Measurements from ENCODE around the gene SMYD3.

SMYD3 gene

DNA sequence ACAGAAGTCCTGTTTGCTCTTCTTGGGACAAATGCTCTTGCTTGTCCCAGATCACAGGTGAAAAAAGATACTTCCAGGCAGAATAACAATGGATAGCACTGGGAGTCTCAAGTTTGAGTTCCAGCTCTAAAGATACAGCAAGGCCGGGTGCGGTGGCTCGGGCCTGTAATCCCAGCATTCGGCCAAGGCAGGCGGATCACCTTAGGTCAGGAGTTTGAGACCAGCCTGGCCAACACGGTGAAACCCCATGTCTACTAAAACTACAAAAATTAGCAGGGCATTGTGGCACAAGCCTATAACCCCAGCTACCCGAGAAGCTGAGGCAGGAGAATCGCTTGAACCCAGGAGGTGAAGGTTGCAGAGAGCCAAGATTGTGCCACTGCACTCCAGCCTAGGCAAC is 337.6 kb downstream of the SMYD3 start:
- DNase-seq (ENCODE audit: low read depth), result no peak
- TF ChIP-seq, protein P1, sequence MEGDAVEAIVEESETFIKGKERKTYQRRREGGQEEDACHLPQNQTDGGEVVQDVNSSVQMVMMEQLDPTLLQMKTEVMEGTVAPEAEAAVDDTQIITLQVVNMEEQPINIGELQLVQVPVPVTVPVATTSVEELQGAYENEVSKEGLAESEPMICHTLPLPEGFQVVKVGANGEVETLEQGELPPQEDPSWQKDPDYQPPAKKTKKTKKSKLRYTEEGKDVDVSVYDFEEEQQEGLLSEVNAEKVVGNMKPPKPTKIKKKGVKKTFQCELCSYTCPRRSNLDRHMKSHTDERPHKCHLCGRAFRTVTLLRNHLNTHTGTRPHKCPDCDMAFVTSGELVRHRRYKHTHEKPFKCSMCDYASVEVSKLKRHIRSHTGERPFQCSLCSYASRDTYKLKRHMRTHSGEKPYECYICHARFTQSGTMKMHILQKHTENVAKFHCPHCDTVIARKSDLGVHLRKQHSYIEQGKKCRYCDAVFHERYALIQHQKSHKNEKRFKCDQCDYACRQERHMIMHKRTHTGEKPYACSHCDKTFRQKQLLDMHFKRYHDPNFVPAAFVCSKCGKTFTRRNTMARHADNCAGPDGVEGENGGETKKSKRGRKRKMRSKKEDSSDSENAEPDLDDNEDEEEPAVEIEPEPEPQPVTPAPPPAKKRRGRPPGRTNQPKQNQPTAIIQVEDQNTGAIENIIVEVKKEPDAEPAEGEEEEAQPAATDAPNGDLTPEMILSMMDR (conservative IDR thresholded peaks at IDR 0.05; ENCODE audit: low read depth, low read length), result no peak
- H3K4me3 ChIP-seq (ENCODE audit: low read depth, low read length), result no peak overlapping the region

DNA sequence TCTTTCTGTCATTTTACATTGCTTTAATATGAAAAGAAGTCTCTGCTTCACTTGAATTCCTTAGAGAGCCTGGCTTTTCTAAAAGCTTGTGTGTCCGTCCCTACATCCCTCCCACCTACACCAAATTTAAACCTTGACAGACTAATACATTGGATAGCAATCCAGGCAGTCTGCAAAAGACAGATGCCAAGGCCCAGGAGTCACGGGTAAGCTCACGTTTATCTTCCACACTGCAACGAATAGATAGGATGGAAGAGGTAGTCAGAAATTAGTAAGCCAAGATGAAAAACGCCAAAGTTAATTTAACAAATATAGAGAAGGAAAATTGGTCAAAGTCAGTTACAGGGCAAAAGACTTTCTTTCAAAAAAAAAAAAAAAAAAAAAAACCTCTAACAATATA is 338.1 kb downstream of the SMYD3 start:
- H3K4me3 ChIP-seq (ENCODE audit: low read depth, low read length), result no peak overlapping the region
- TF ChIP-seq, protein P1 (conservative IDR thresholded peaks at IDR 0.05; ENCODE audit: low read depth, low read length), result no peak
- DNase-seq (ENCODE audit: low read depth), result no peak

DNA sequence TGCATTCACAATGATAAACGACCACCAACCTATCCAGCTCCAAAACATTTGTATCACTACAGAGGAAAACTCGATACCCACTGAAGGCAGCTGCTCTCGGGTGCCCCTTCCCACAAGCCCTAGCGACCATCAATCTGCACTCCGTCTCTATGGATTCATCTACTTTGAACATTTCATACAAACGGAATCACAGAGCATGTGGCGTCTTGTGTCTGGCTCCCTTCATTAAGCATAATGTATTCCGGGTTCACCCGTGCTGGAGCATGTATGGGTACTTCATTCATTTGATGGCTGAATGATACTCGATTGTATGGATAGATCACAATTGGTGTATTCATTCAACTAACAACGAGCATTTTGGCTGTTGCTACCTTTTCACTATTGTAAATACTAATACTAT is 340.2 kb downstream of the SMYD3 start:
- TF ChIP-seq, protein P1 (conservative IDR thresholded peaks at IDR 0.05; ENCODE audit: low read depth, low read length), result no peak
- DNase-seq (ENCODE audit: low read depth), result no peak
- H3K4me3 ChIP-seq (ENCODE audit: low read depth, low read length), result no peak overlapping the region

DNA sequence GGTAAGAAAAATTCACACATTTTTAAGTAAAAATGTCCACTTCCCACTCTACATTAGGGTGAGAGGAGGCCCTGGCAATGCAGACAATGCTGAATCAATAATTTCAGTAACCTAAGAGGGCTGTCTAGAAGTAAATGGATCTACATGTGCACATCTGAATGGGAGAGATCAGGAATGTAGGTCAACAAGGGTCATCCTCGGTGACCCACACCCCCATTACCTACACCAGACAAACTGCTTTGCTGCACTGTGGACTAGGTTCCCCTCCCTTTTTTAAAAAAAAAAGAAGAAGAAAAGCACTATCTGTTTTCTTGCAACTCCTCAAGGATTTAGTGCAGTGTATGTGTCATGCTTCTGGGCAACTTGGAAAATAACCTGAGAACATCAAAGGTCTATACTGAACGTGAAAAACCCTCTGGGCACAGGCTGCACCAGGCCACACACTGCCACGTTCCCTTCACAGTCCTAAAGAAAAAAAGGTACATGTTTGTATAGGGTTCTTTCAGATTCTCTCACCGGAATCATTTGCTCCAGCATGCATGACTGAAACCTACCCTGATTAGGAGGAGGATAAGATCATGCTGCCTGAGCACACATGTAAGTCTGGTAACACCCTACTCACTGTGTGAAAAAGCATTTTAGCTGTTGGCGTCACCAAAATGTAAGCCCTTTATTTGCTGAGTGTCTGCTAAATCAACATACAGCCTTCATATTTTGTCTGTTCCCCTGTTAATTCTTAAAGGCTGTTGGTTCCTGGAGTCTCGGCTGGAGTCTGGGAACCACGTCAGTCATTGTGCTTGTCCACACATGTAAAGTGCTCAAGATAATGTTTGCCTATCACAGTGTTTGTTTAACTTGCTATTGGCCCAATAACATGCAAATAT is 341.0 kb downstream of the SMYD3 start:
- no peak overlapping the region for H3K4me3 ChIP-seq (ENCODE audit: low read depth, low read length)
- TF ChIP-seq, protein P1 (conservative IDR thresholded peaks at IDR 0.05; ENCODE audit: low read depth, low read length), result no peak
- DNase-seq (ENCODE audit: low read depth), result no peak

DNA sequence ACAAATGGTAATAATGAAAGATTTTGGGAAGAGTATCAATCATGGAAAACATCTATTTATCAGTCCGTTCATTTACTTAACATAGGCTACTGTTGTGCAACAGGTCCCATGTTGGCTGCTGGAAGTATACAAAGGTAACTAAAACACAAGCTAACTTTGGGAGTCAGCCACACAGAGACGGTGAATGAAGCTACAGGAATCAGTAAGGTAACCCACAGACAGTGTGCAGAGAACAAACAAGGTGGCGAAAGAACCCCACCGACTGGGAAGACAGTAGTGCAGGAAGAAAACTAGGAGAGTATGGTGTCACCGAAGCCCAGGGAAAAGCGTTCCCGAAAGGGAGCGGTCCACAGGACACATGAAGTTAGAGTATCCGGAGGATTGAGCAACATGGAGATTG is 342.3 kb downstream of the SMYD3 start:
- TF ChIP-seq, protein P1 (conservative IDR thresholded peaks at IDR 0.05; ENCODE audit: low read depth, low read length), result no peak
- no peak overlapping the region for H3K4me3 ChIP-seq (ENCODE audit: low read depth, low read length)
- no peak for DNase-seq (ENCODE audit: low read depth)

DNA sequence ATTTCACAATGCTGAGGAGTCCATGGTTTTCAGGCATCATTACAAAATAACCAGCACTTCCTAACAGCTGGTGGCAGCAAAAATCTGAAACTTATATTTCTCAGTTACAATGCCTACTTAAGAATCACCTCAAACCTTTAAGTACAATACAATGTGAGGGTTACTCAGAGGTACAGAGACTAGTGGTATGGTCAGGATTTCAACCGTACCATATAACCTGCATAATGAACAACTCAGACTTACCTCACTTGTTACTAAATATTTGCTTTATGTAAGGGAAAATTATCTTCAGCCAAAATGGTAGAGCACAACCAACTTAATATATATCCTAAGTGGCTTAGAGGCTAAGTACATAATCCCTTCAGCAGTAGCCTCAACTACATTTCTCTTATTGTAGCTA is 344.5 kb downstream of the SMYD3 start:
- no peak for DNase-seq (ENCODE audit: low read depth)
- TF ChIP-seq, protein P1 (conservative IDR thresholded peaks at IDR 0.05; ENCODE audit: low read depth, low read length), result no peak
- H3K4me3 ChIP-seq (ENCODE audit: low read depth, low read length), result no peak overlapping the region

DNA sequence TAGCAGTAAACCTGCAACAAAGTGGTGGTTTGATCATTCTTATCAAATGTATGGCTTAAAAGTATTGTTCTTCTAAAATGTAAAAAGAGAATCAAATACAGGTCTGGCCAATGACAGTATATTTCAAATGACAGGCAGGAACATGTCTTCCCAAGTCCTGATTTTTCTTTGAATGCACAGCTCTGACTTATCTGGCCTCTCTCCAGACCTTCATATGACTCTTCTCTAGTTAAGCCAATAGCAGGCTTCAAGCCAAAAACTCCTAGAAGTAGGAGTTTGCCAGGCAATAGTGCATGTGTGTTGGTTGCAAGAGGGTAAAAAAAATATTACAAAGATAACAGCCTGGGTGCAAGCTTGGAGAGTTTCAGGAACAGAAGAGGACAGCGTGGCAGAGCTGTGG is 345.5 kb downstream of the SMYD3 start:
- no peak overlapping the region for H3K4me3 ChIP-seq (ENCODE audit: low read depth, low read length)
- peak; percentile 64 for DNase-seq (ENCODE audit: low read depth)
- TF ChIP-seq, protein P1 (conservative IDR thresholded peaks at IDR 0.05; ENCODE audit: low read depth, low read length), result no peak
